ENCODE results near the gene TLL1. TPM values are rescaled to one million over a fixed set of nuclear protein-coding genes. Genes with fewer than 3 reads are reported as not detected.

The TLL1 gene
- total RNA-seq, 1 experiment from 2014 or later = 5.0 TPM

DNA sequence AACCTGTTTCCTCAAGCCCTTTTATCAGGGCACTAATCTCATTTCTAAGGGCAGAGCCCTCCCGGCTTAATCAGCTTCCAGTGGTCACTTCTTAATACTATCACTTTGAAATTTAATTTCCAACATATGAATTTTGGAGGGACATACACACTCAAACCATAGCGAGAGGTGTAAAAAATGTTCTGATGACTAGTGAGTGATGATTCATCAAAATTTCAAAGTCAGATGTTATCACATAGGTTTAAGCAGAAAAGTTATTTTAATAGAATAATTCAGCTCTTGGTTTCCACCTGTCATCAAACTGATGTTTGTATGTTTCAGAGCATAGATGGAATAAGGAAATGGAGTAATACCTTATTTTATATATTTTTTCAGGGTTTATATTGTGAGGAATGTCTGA is 161.9 kb downstream of the TLL1 start:
- no peak overlapping the region for H2AFZ ChIP-seq (ENCODE audit: low read length)
- BruUV-seq (replicated peaks) = no TSS peak
- no peaks in the 10 kb centered on the region for H3K9me3 ChIP-seq (ENCODE audit: low read length)
- H3K4me1 ChIP-seq (ENCODE audit: insufficient read depth, low read length) = no peaks in the 10 kb centered on the region
- H3K9me2 ChIP-seq (replicated peaks; ENCODE audit: low read length) = no peaks in the 10 kb centered on the region
- ATAC-seq (no peak), DNase-seq (peak; percentile 15)
- no peaks in the 10 kb centered on the region for H3K79me2 ChIP-seq (ENCODE audit: low read length)
- no peak overlapping the region for H3K4me2 ChIP-seq (ENCODE audit: low read length)
- POLR2A ChIA-PET (ENCODE audit: unreplicated experiment) = no interaction called here
- no peaks in the 10 kb centered on the region for H4K20me1 ChIP-seq (ENCODE audit: low read length)
- no peak for TF ChIP-seq EZH2 (IDR thresholded peaks at IDR 0.05; ENCODE audit: low read length, unreplicated experiment)
- TF ChIP-seq, protein P1, sequence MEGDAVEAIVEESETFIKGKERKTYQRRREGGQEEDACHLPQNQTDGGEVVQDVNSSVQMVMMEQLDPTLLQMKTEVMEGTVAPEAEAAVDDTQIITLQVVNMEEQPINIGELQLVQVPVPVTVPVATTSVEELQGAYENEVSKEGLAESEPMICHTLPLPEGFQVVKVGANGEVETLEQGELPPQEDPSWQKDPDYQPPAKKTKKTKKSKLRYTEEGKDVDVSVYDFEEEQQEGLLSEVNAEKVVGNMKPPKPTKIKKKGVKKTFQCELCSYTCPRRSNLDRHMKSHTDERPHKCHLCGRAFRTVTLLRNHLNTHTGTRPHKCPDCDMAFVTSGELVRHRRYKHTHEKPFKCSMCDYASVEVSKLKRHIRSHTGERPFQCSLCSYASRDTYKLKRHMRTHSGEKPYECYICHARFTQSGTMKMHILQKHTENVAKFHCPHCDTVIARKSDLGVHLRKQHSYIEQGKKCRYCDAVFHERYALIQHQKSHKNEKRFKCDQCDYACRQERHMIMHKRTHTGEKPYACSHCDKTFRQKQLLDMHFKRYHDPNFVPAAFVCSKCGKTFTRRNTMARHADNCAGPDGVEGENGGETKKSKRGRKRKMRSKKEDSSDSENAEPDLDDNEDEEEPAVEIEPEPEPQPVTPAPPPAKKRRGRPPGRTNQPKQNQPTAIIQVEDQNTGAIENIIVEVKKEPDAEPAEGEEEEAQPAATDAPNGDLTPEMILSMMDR (conservative IDR thresholded peaks at IDR 0.05; ENCODE audit: low read depth, low read length) = no peak
- no peak for TF ChIP-seq EZH2phosphoT487 (IDR thresholded peaks at IDR 0.05; ENCODE audit: borderline replicate concordance, low read length)
- intact Hi-C loops (cut with micrococcal nuclease) = no loop called here
- H3K27ac ChIP-seq (ENCODE audit: low read length) = no peak overlapping the region
- no peaks in the 10 kb centered on the region for H3K27me3 ChIP-seq (ENCODE audit: low read length)
- H3F3A ChIP-seq (ENCODE audit: low read length, unreplicated experiment) = no peaks in the 10 kb centered on the region
- H3K36me3 ChIP-seq (ENCODE audit: low read depth, low read length) = no peaks in the 10 kb centered on the region
- no peak overlapping the region for H3K4me3 ChIP-seq (ENCODE audit: low read length)
- CTCF ChIA-PET = no interaction called here
- H3K9ac ChIP-seq (ENCODE audit: low read length) = no peak overlapping the region

DNA sequence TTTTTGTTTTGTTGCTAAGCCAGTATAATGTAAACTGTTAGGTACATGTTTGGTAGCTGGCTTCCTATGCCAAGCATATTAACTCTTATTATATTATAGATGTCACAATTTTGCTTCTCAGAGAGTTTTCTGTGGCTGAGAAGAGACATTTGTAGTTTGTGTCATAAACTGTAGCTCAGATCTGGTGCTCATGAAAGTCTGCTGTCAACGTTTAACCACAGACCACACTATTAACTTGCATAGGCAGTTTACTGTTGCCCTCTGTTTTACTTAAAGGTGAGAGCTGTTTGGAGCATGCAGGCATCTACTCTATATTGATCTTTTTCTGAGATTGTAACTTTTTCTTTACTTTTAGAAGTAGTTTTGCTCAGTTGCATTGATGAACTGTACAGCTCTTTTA is 166.8 kb downstream of the TLL1 start:
- CTCF ChIA-PET = no interaction called here
- POLR2A ChIA-PET (ENCODE audit: unreplicated experiment) = no interaction called here

DNA sequence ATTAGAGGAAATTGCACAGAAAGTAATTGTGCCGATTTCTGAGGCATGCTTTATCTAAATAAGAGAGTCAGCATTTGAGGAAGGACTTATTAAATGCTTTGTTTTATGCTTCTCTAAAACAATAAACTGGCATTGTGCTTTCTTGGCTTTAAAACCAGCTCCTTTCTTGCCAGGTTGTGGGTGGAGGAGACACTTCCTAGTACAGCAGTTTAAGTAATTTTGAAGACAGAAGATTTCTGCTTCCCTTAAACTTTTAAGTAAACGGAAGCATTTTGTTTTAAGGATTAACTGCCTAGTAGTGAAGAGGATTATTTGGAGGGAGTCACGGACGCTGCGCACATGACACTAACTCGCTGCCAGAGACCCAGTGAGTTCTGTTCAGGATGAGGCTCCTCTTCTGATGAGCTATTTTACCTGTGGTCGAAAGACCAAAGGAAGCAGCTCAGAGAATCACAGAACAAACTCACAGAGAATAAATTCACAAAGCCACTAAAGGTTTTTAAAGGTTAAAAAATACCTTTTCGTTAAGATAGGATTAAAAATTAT is 169.5 kb downstream of the TLL1 start:
- peak overlapping the region; percentile 27; the same call in 1 of the 2 replicates for H3K27ac ChIP-seq (ENCODE audit: low read length)
- TF ChIP-seq, protein P1 (conservative IDR thresholded peaks at IDR 0.05; ENCODE audit: low read depth, low read length) = no peak
- TF ChIP-seq EZH2phosphoT487 (IDR thresholded peaks at IDR 0.05; ENCODE audit: borderline replicate concordance, low read length) (no peak), EZH2 (IDR thresholded peaks at IDR 0.05; ENCODE audit: low read length, unreplicated experiment) (no peak)
- H3F3A ChIP-seq (ENCODE audit: low read length, unreplicated experiment) = no peaks in the 10 kb centered on the region
- no TSS peak for BruUV-seq (replicated peaks)
- H3K27me3 ChIP-seq (ENCODE audit: low read length) = no peaks in the 10 kb centered on the region
- peak overlapping the region; percentile 94 for H2AFZ ChIP-seq (ENCODE audit: low read length)
- H3K9me2 ChIP-seq (replicated peaks; ENCODE audit: low read length) = no peaks in the 10 kb centered on the region
- no peaks in the 10 kb centered on the region for H3K79me2 ChIP-seq (ENCODE audit: low read length)
- no peaks in the 10 kb centered on the region for H3K9me3 ChIP-seq (ENCODE audit: low read length)
- ChIA-PET POLR2A (ENCODE audit: unreplicated experiment) (no interaction called here), CTCF (no interaction called here)
- no peaks in the 10 kb centered on the region for H4K20me1 ChIP-seq (ENCODE audit: low read length)
- H3K36me3 ChIP-seq (ENCODE audit: low read depth, low read length) = no peaks in the 10 kb centered on the region
- intact Hi-C loops (cut with micrococcal nuclease) = loop anchor here (1.0 to 5.0 kb wide), 4 partner anchors 28 to 169 kb away; partner anchors contain the start of gene TLL1
- DNase-seq = peak; percentile 11
- peak overlapping the region; percentile 86 for H3K4me2 ChIP-seq (ENCODE audit: low read length)
- ATAC-seq = peak; percentile 75
- peak overlapping the region; percentile 63 for H3K4me3 ChIP-seq (ENCODE audit: low read length)
- H3K4me1 ChIP-seq (ENCODE audit: insufficient read depth, low read length) = peaks cover 33% of the 10 kb centered on the region
- H3K9ac ChIP-seq (ENCODE audit: low read length) = peak overlapping the region; percentile 24; the same call in 1 of the 2 replicates

More for the DNA sequence above, 166.8 kb downstream of the TLL1 start:
- no peaks in the 10 kb centered on the region for H3F3A ChIP-seq (ENCODE audit: low read length, unreplicated experiment)
- no peak overlapping the region for H3K9ac ChIP-seq (ENCODE audit: low read length)
- no peak overlapping the region for H3K4me2 ChIP-seq (ENCODE audit: low read length)
- H4K20me1 ChIP-seq (ENCODE audit: low read length) = no peaks in the 10 kb centered on the region
- intact Hi-C loops (cut with micrococcal nuclease) = loop anchor here (5.0 kb wide), 1 partner anchor 37 kb away; no protein-coding TSS in a partner anchor
- H3K4me3 ChIP-seq (ENCODE audit: low read length) = no peak overlapping the region
- no peaks in the 10 kb centered on the region for H3K36me3 ChIP-seq (ENCODE audit: low read depth, low read length)
- no peak for DNase-seq
- no TSS peak for BruUV-seq (replicated peaks)
- H3K9me3 ChIP-seq (ENCODE audit: low read length) = no peaks in the 10 kb centered on the region
- H3K79me2 ChIP-seq (ENCODE audit: low read length) = no peaks in the 10 kb centered on the region
- H2AFZ ChIP-seq (ENCODE audit: low read length) = no peak overlapping the region
- no peaks in the 10 kb centered on the region for H3K9me2 ChIP-seq (replicated peaks; ENCODE audit: low read length)
- ATAC-seq = no peak
- no peaks in the 10 kb centered on the region for H3K27me3 ChIP-seq (ENCODE audit: low read length)
- peaks cover 26% of the 10 kb centered on the region for H3K4me1 ChIP-seq (ENCODE audit: insufficient read depth, low read length)
- no peak for TF ChIP-seq EZH2 (IDR thresholded peaks at IDR 0.05; ENCODE audit: low read length, unreplicated experiment)
- TF ChIP-seq, protein P1 (conservative IDR thresholded peaks at IDR 0.05; ENCODE audit: low read depth, low read length) = no peak
- no peak for TF ChIP-seq EZH2phosphoT487 (IDR thresholded peaks at IDR 0.05; ENCODE audit: borderline replicate concordance, low read length)
- H3K27ac ChIP-seq (ENCODE audit: low read length) = no peak overlapping the region
